ENCODE data around the gene PRRT1.
"Not testable (repeated sequence)": the region's sequence is repeated elsewhere in the genome, so short reads cannot be mapped to it uniquely, and the experiment has no call there.

Gene PRRT1

GRCh38 chr6:32151181-32151862, 417 bp downstream of the PRRT1 start:
- Mint-ChIP-seq H3K4me3 (no peak overlapping the region), H3K27me3 (peaks cover 72% of the 10 kb centered on the region), H3K36me3 (peaks cover 5% of the 10 kb centered on the region), H3K4me1 (peaks cover 56% of the 10 kb centered on the region), H3K27ac (no peak overlapping the region), H3K9me3 (no peaks in the 10 kb centered on the region)
- no peak for ATAC-seq

GRCh38 chr6:32149932-32150870, 1.5 kb downstream of the PRRT1 start:
- H3K9me3 Mint-ChIP-seq: no peaks in the 10 kb centered on the region
- no peak for ATAC-seq
- peaks cover 52% of the 10 kb centered on the region for H3K4me1 Mint-ChIP-seq
- peak overlapping the region; percentile 0 for H3K4me3 Mint-ChIP-seq
- H3K27me3 Mint-ChIP-seq: peaks cover 74% of the 10 kb centered on the region
- H3K27ac Mint-ChIP-seq: no peak overlapping the region
- H3K36me3 Mint-ChIP-seq: peaks cover 5% of the 10 kb centered on the region

GRCh38 chr6:32149092-32149755, 2.5 kb downstream of the PRRT1 start:
- Mint-ChIP-seq H3K27me3 (peaks cover 74% of the 10 kb centered on the region), H3K4me1 (peaks cover 43% of the 10 kb centered on the region), H3K36me3 (peaks cover 5% of the 10 kb centered on the region), H3K9me3 (no peaks in the 10 kb centered on the region), H3K4me3 (peak overlapping the region; percentile 59), H3K27ac (no peak overlapping the region)
- ATAC-seq: no peak

- Mint-ChIP-seq H3K27me3 (peaks cover 74% of the 10 kb centered on the region), H3K4me1 (peaks cover 35% of the 10 kb centered on the region), H3K4me3 (peak overlapping the region; percentile 59), H3K36me3 (peaks cover 5% of the 10 kb centered on the region), H3K9me3 (no peaks in the 10 kb centered on the region), H3K27ac (no peak overlapping the region)
- ATAC-seq: no peak
These were observed 3.2 kb downstream of the PRRT1 start for GRCh38 chr6:32148289-32149091.

- no peak overlapping the region for H3K4me3 Mint-ChIP-seq
- H3K4me1 Mint-ChIP-seq: peaks cover 26% of the 10 kb centered on the region
- no peak for ATAC-seq
- H3K27me3 Mint-ChIP-seq: peaks cover 65% of the 10 kb centered on the region
- H3K36me3 Mint-ChIP-seq: peaks cover 5% of the 10 kb centered on the region
- H3K27ac Mint-ChIP-seq: no peak overlapping the region
- H3K9me3 Mint-ChIP-seq: no peaks in the 10 kb centered on the region
These were observed 4.2 kb downstream of the PRRT1 start for GRCh38 chr6:32147401-32148132.

GRCh38 chr6:32146687-32147086, 5.1 kb downstream of the PRRT1 start:
- H3K27ac Mint-ChIP-seq: no peak overlapping the region
- no peak overlapping the region for H3K4me3 Mint-ChIP-seq
- no peaks in the 10 kb centered on the region for H3K9me3 Mint-ChIP-seq
- no peak for ATAC-seq
- H3K4me1 Mint-ChIP-seq: peaks cover 26% of the 10 kb centered on the region
- peaks cover 62% of the 10 kb centered on the region for H3K27me3 Mint-ChIP-seq
- H3K36me3 Mint-ChIP-seq: peaks cover 5% of the 10 kb centered on the region

- Mint-ChIP-seq H3K4me3 (no peak overlapping the region), H3K27me3 (peaks cover 62% of the 10 kb centered on the region), H3K9me3 (no peaks in the 10 kb centered on the region), H3K4me1 (peaks cover 22% of the 10 kb centered on the region), H3K36me3 (peaks cover 5% of the 10 kb centered on the region), H3K27ac (no peak overlapping the region)
- no peak for ATAC-seq
These were observed 5.5 kb downstream of the PRRT1 start for GRCh38 chr6:32146287-32146686.

GRCh38 chr6:32144238-32144637, 7.5 kb downstream of the PRRT1 start:
- ATAC-seq, H3K4me3 Mint-ChIP-seq, H3K36me3 Mint-ChIP-seq, H3K9me3 Mint-ChIP-seq, H3K27ac Mint-ChIP-seq: not testable (repeated sequence)
- H3K27me3 Mint-ChIP-seq: peaks cover 41% of the 10 kb centered on the region
- H3K4me1 Mint-ChIP-seq: peaks cover 13% of the 10 kb centered on the region

- H3K27me3 Mint-ChIP-seq: peaks cover 10% of the 10 kb centered on the region
- ATAC-seq: no peak
- no peaks in the 10 kb centered on the region for H3K9me3 Mint-ChIP-seq
- H3K4me1 Mint-ChIP-seq: no peaks in the 10 kb centered on the region
- H3K4me3 Mint-ChIP-seq: no peak overlapping the region
- no peaks in the 10 kb centered on the region for H3K36me3 Mint-ChIP-seq
- H3K27ac Mint-ChIP-seq: no peak overlapping the region
These were observed 11.2 kb downstream of the PRRT1 start for GRCh38 chr6:32140420-32141046.

- H3K27ac Mint-ChIP-seq: no peak overlapping the region
- H3K4me3 Mint-ChIP-seq: no peak overlapping the region
- H3K9me3 Mint-ChIP-seq: no peaks in the 10 kb centered on the region
- no peaks in the 10 kb centered on the region for H3K36me3 Mint-ChIP-seq
- H3K4me1 Mint-ChIP-seq: no peaks in the 10 kb centered on the region
- ATAC-seq: no peak
- peaks cover 10% of the 10 kb centered on the region for H3K27me3 Mint-ChIP-seq
These were observed 12.1 kb downstream of the PRRT1 start for GRCh38 chr6:32139590-32139989.

- no peak overlapping the region for H3K4me3 Mint-ChIP-seq
These were observed 14.3 kb downstream of the PRRT1 start for GRCh38 chr6:32137454-32137853.

GRCh38 chr6:32133786-32134185, 18.0 kb downstream of the PRRT1 start:
- ATAC-seq: no peak
- Mint-ChIP-seq H3K9me3 (no peaks in the 10 kb centered on the region), H3K27ac (no peak overlapping the region)

More at GRCh38 chr6:32137454-32137853, 14.3 kb downstream of the PRRT1 start:
- H3K36me3 Mint-ChIP-seq: no peaks in the 10 kb centered on the region
- peaks cover 10% of the 10 kb centered on the region for H3K27me3 Mint-ChIP-seq
- no peak overlapping the region for H3K27ac Mint-ChIP-seq
- no peak for ATAC-seq
- no peaks in the 10 kb centered on the region for H3K9me3 Mint-ChIP-seq
- H3K4me1 Mint-ChIP-seq: no peaks in the 10 kb centered on the region

GRCh38 chr6:32132110-32132509, 19.6 kb downstream of the PRRT1 start:
- Mint-ChIP-seq H3K27me3 (no peaks in the 10 kb centered on the region), H3K36me3 (no peaks in the 10 kb centered on the region), H3K9me3 (no peaks in the 10 kb centered on the region), H3K4me1 (peaks cover 35% of the 10 kb centered on the region), H3K27ac (no peak overlapping the region), H3K4me3 (no peak overlapping the region)
- ATAC-seq: no peak

More at GRCh38 chr6:32133786-32134185, 18.0 kb downstream of the PRRT1 start:
- Mint-ChIP-seq H3K4me3 (no peak overlapping the region), H3K27me3 (no peaks in the 10 kb centered on the region), H3K36me3 (no peaks in the 10 kb centered on the region), H3K4me1 (peaks cover 19% of the 10 kb centered on the region)

Measured in stimulated activated memory B cell treated with anti-CD40 and anti-IgM and Interleukin-4, amounts not matched to agents 10 μg/mL and 1 μg/mL and 100 μg/mL, for 72 hours (primary cell).